NCI-H748 (cell line): ENCODE measurements around the gene ADAMTS8.

Experiments used
- DNase-seq: peaks from one replicate; lab custom pipeline; 2025; ENCODE audit not compliant: unreplicated experiment; lab: John Stamatoyannopoulos, UW

The ADAMTS8 gene, protein sequence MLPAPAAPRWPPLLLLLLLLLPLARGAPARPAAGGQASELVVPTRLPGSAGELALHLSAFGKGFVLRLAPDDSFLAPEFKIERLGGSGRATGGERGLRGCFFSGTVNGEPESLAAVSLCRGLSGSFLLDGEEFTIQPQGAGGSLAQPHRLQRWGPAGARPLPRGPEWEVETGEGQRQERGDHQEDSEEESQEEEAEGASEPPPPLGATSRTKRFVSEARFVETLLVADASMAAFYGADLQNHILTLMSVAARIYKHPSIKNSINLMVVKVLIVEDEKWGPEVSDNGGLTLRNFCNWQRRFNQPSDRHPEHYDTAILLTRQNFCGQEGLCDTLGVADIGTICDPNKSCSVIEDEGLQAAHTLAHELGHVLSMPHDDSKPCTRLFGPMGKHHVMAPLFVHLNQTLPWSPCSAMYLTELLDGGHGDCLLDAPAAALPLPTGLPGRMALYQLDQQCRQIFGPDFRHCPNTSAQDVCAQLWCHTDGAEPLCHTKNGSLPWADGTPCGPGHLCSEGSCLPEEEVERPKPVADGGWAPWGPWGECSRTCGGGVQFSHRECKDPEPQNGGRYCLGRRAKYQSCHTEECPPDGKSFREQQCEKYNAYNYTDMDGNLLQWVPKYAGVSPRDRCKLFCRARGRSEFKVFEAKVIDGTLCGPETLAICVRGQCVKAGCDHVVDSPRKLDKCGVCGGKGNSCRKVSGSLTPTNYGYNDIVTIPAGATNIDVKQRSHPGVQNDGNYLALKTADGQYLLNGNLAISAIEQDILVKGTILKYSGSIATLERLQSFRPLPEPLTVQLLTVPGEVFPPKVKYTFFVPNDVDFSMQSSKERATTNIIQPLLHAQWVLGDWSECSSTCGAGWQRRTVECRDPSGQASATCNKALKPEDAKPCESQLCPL

DNA sequence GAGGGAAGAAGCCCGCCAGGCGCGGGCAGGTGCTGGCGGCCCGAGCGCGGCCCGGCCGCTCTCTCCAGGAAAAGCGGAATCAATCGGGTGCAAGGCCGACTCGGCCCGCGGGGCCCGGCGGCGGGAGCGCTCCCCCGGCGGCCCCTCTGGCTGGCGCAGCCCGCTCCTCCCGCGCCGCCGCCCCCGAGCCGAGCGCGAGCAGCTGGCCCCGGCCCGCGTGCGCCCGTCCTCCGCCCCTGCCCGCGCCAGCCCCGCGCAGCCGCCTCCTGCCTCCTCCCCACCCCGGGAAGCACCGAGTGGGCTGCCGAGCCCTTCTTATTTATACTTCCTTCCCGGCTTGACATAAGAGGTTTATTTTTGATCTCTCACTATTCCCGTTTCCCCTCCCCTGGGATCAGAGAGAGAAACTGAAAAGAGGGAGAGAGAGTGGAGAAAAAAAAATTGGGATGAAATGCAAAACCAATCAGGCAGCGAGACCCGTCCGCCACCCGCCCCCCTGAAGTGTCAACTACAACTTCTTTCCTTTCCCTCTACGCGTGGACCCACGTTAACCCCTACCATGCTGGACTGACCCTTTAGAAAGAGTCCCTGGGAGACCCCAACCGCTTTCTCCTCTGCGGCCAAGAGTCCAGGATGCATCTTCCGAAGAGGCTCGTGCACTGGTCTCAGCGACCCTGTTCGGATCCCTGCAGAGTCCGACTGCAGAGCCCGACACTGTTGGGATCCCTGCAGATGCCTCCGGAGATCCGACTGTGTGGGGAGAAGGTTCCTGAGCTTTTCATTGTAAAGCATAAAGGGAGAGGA lies at the start of gene ADAMTS8:
Gene ADAMTS8, minus strand, starts transcription at position 294 of the 804 bp plus-strand sequence. CDS start 323 bp downstream, outside the sequence.
- DNase-seq: peak; percentile 46

DNA sequence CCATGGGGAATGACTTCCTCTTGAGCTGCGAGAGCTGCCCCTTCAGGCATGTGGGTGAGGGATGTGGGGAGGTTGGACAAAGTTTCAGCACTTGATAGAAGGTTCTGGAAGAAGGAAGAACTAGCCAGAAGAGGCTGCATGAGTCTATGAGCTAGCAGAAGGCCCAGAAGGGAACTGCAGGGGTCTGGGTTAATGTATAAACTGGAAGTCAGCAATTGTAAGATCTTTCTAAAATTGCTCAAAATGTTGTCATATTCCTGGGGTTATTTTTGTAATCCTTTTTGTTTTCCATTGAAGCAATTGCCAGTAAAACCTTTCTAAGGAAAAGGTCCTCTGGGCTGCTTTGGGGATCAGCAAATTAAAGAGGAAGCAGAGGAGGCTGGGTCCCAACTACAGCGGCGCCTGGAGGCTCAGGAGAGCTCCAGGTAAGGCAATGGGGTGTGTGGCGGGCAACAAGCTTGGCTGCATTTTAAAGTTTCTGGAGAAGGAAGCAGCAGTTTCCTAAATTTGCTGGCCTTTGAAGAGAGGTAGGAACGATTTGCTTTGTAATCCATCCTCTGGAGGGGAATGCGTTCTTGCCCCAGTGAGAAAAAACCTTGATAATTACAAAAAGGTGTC lies 49.3 kb upstream of the ADAMTS8 start:
- DNase-seq: no peak

DNA sequence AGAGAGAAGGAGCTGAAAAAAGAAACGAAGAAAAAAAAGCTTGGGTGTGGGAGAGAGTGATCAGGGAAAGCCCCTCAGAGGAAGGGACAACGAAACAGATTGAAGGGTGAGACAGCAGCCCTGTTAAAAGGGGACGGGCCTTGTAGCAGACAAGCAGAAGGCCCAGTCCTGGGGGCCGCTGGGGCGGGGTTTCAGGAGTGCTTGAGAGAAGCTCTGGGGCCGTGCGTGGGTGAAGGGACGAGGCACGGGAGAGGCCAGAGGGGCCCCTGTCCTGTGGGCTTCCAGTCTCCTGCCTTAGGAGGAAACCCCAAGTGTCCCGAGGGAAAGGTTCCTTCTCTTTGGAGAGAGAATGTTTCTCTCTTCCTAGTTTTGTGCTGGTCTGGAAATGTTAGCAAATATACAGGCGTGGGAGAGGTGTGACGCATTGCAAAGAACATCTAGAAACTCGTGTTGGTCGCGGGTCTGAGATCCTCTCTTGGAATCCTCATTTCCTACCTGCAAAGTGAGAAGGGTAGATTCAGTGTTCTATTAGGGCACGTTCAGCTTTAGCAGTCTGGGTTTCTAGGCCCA lies 48.6 kb upstream of the ADAMTS8 start:
- DNase-seq: no peak

DNA sequence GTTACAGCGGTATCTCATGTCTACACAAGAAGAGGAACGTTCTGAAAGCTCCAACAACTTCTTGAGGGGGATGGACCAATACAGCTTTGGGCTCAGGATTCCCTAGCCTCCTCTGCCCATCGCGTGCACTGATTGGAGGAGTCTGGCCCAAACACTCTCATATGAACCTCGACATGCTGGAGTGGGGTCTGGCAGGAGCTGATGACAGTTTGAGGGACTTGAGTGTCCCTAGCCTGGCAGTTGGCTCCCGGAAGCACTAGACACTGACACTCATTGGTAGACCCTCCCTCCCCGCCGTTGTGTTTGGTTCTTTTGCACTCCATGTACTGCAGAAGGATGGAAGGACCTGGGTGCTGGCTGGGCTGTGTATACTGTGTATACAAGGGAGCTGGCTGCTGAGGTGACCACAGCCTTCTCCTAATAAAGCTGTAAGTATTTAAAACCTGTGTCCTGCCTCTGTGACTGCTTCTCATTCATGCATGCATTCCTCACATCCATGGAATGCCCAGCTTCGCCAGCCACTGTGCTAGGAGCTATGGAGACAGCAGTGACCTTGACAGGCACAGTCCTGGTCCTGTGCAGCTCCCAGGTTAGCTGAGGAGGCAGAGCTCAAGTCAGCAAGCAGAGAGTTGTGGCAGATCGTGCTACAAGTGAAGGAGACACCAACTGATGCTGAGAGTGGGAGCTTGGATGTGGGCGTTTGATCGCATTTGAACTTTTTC lies 48.0 kb upstream of the ADAMTS8 start:
- DNase-seq: no peak

DNA sequence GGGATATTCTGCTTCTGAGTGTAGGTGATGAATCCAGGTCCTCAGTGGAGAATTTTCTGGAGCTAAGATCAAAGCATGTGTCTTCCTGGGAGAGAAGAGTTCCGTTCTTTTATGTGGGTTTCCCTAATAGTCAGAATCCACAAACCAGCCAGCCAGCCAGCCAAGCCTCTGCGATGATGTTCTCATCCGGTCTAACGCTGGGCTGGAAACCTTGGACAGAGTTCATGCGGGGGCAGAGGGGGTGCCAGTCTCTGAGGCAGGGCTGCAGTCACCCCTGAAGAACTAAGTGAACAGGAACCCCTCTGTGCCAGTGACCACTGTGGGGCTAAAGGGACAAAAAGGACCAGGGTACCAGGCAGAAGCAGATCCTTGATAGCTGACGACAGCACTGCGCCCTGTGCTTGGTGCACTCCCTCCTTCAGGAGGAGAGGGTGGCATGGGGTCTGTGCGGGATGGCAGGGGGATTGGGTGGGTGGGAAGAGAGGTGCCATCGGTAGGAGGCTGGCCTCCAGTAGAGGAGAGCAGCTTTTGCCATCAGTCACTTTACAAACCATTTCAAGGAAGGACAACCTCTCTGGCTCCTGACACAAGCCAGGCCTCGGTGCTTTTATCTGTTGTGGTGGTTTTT lies 47.1 kb upstream of the ADAMTS8 start:
- DNase-seq: no peak

DNA sequence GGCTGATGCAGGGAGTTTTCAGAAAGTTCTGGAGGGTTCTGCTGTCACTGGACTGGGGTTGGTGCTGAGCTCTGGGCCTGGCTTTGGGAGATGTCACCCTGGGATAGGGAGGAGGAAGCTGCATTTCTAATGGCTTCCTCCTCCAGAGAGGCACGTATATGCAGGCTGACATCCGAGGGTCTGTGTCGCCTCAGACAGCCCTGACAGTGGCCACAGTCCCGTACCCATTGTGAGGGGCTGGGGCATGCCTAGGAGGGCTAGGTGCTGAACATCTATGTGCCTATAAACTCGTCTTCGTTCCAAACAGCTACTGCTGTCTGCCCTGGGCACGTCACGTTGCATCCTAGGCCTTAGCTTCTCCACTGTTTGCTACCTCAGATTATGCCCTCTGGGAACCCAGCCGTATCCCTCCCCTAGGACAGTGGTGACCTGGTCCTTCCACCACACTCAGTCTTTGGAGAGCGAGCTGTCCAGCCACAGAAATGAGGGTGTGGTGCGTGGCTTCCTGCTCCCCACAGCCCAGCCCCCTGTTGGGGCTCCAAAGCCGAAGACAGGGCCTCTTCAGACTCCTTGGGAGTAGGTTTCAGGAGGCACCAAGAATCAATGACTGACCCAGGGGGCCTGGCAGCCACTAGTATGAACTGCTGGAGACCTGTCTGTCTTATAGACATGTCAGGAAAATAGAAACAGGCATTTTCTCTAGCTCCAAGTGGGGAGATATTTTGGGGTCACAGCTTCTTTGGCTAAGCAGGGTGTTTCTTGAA lies 46.4 kb upstream of the ADAMTS8 start:
- no peak for DNase-seq

DNA sequence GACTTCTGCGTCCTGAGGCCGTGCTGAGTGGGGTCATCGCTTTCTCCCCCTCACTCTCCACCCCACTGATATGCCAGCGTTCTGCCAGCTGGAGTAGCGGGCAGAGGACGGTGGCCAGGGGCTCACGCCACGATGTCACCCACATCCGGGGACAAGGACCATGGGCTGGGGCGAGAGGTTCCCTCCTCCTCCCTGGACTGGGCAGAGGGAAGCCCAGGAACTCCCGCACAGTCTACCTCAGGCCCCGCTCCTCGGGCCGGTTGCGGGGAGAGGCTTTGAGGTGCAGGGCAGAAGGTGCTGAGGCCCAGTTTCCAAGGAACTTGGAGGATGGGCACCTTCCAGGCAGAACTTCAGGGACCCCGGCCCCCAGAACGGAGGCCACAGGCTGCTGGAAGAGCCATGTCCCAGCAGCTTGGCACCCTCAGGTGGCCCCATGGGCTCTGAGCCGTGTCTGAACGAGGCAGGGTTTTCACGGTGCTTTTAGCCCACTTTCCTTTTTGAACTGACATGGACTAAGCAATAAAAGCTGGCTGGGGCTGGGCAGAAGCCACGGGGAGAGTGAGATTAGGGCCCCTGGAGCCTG lies 45.5 kb upstream of the ADAMTS8 start:
- no peak for DNase-seq

DNA sequence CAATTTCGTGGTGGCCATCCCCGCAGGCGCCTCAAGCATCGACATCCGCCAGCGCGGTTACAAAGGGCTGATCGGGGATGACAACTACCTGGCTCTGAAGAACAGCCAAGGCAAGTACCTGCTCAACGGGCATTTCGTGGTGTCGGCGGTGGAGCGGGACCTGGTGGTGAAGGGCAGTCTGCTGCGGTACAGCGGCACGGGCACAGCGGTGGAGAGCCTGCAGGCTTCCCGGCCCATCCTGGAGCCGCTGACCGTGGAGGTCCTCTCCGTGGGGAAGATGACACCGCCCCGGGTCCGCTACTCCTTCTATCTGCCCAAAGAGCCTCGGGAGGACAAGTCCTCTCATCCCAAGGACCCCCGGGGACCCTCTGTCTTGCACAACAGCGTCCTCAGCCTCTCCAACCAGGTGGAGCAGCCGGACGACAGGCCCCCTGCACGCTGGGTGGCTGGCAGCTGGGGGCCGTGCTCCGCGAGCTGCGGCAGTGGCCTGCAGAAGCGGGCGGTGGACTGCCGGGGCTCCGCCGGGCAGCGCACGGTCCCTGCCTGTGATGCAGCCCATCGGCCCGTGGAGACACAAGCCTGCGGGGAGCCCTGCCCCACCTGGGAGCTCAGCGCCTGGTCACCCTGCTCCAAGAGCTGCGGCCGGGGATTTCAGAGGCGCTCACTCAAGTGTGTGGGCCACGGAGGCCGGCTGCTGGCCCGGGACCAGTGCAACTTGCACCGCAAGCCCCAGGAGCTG lies 44.8 kb upstream of the ADAMTS8 start:
- no peak for DNase-seq

DNA sequence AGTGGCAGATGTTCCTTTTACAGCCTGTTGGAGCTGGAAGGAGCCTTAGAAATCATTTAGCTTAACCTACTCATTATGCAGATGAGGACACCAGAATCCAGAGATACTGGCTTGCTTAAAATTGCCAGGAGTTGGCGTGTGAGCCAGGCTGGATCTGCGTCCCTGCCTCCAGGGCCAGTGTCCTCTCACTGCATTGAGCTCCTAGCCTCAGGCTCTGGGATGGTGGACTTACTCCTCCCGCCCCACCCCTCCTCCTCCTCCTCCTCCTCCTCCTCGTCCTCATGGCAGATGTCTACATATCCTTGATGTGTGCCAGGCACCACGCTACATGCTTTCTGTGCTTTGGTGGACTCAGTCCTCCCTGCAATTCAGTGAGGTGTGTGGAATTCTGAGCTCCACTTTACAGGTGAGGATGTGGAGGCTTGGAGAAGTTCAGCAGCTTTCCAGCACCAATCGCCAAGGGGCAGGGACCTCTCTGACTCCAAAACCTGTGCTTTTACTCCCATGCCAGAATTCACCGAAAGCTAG lies 44.1 kb upstream of the ADAMTS8 start:
- no peak for DNase-seq

DNA sequence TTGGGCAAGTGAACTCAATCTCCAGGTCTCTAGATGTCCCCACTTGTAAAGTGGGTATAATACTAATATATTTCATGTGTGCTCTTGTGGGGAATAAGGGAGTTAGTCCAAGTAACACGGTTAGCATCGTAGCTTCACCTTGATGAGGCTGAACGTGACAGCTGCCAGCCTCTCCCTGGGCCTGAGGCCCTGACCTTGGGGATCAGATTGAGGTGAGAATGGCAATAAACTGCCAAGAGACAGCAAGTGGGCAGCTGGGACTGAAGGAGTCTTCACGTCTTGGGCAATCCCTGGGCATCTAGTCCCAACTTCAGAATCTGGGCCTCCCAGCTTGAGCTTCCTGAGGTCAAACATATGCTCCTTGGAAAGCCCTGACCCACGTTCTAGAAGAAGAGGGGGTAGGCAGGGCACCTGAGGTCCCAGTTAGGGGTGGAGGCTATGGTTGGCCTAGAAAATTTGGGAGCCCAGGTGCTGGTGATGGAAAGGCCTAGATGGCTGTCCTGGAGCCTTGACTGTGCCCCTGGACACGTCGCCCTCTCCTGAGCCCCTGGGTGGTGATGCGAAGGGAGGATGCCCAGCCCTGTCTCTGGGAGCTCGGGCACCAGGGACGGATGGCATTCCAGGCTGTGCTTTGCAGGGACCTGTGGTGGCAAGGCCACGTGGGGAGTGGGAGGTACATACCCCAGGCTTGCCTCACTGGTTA lies 43.5 kb upstream of the ADAMTS8 start:
- DNase-seq: no peak

DNA sequence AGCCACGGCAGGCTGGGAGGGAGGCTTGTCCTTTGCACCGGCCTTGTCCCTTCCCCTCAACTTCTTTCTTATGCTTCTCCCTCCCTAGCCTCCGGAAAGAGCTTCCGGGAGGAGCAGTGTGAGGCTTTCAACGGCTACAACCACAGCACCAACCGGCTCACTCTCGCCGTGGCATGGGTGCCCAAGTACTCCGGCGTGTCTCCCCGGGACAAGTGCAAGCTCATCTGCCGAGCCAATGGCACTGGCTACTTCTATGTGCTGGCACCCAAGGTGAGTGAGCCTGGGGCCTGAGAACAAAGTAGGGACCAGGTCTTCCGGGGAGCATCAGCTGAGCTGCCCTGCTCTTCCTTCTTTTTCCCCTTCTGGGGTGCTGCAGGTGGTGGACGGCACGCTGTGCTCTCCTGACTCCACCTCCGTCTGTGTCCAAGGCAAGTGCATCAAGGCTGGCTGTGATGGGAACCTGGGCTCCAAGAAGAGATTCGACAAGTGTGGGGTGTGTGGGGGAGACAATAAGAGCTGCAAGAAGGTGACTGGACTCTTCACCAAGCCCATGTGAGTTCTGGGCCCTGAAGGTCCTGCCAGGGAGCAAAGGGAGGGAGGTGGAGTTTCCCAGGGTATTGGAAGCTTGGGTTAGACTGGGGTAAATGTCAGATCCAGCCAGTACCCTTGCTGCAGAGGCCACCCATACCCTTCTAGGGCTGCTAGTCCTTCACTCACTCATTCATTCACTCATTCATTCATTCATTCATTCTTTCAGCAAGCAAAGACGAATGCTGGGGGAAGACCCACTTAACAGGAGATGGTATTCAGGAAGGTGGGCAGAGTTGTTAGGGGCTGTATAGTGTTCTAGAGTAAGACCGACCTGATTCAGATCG lies 42.7 kb upstream of the ADAMTS8 start:
- DNase-seq: no peak

DNA sequence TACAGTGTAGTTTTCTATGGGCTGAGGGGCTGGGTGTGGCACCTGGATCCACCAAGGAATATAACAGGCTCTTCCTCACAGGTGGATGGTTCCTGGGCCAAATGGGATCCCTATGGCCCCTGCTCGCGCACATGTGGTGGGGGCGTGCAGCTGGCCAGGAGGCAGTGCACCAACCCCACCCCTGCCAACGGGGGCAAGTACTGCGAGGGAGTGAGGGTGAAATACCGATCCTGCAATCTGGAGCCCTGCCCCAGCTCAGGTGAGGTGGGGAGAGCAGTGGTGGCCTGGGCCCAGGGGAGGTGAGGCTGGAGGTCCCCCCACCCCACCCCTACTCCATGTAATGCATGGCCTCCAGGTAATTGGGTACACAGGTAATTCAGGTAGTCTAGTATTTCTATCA lies 40.8 kb upstream of the ADAMTS8 start:
- DNase-seq: no peak

DNA sequence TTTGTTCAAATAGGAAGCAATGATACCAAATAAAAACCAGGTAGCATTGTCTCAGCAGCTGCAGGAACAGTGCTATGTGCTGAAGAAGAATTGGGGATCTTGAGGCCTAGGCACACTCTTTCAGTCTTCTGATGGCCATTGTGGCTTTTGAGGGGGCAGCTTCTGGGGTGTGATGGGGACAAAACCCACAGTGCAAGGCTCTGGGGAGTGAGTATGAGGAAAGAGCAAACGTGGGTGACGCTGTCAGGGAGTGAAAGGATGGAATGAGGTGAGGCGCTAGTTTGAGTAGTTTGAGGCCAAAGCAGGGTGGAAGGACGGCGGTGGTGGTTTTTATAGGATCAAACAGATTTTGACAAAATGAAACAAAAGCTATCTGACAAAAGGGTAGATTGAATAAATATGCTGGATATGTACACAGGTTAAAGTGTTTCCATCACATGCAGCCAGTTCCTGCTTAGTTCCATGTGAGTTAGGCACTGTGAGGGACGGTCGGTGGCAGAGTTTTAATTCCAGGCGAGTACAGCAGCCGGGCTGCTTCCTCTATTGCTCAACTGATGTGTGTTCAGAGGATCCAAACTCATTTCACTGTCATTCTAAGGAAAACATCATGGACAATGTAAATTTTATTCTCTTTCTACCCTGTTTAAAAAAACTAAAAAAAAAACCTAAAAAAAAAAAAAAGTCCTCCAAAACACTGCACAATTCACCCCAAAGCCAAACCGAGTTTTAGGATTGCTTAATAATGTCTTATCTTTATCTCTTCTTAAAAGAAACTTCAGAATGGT lies 38.9 kb upstream of the ADAMTS8 start:
- no peak for DNase-seq

DNA sequence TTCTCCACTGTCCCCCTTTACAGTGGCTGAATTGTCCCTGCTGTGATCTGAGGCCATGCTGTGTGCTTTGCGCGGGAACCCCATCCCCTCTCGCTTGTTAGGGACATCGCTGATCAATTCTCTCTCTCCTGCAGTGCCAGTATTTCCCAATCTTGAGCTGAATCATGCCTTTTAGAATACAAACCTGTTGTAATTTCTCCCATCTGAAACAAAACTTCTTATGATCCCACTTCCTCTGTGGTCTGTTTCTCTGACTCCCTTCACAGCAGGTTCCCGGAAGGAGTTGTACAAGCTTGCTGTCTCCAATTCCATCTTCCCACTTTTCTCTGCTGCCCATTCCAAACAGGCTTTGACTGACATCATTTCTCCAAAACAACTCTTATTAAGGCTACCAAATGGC lies 36.9 kb upstream of the ADAMTS8 start:
- DNase-seq: no peak

DNA sequence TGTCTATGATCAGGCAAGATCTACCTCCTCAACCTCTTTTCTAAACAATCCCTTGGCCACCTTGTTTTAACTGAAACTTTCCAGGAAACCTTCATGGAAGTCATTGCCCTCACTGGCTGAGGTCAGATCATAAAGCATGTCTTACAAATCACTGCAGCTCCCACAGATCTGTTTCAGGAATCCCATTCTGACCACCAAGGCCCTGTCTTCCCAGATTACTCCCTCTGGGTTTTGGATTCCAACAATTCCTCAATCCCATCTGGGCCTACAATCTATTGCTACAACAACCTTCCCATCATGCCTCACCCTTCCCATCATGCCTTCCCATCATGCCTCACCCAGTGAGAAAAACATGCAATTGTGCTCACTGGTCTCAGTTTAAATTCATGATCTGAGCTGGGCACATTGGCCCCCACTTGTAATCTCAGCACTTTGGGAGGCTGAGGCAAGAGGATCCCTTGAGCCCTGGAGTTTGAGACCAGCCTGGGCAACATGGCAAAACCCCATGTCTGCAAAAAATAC lies 35.9 kb upstream of the ADAMTS8 start:
- DNase-seq: no peak
